SK-N-SH (cell line): Measurements from ENCODE around the gene ITGA5. TPM values are rescaled to one million over a fixed set of nuclear protein-coding genes. Genes with fewer than 3 reads are reported as not detected.

ENCODE experiments used
- CTCF ChIA-PET: fragments of 300-600, 350-600 bp; formaldehyde crosslinking; extraction: SDS; loops from one replicate; lab custom pipeline; 2021; lab: Yijun Ruan, JAX
- POLR2A ChIA-PET: fragments of 350-600 bp; sonication (Branson Sonifier 250); formaldehyde crosslinking; extraction: SDS; loops from one replicate; lab custom pipeline; 2020; ENCODE audit warnings: antibody characterized with exemption, inconsistent platforms; lab: Yijun Ruan, JAX
- DNase-seq: peaks from one replicate; pipeline ENCODE4 v3.0.0; 2012
- H2AFZ ChIP-seq: fragments of 200-600 bp; sonication (generic); 2 replicates; pipeline ENCODE4 v1.8.1; 2016; ENCODE audit warnings: antibody characterized with exemption, mild to moderate bottlenecking, low read depth
- H3F3A ChIP-seq: fragments of 200-600 bp; sonication (generic); replicated peaks from 2 replicates; pipeline ENCODE3; 2016; ENCODE audit warnings: antibody characterized with exemption, mild to moderate bottlenecking; ENCODE audit not compliant: insufficient read depth
- H3K27ac ChIP-seq, 2 experiments: fragments of 200-500 bp in 1 of 2; fragments of 200-600 bp in 1 of 2; sonication (Bioruptor generic) in 1 of 2; sonication (generic), shearing (Covaris generic) in 1 of 2; 2 replicates each; pipeline versions ENCODE4 v1.5.1 to v1.6.1; 2014 to 2016; ENCODE audit warnings: low read depth in 2 of 2, inconsistent platforms in 1 of 2, low read length in 1 of 2, mild to moderate bottlenecking in 1 of 2, mixed read lengths in 1 of 2
- H3K27me3 ChIP-seq: fragments of 200-600 bp; sonication (generic), shearing (Covaris generic); 2 replicates; pipeline ENCODE4 v1.6.1; 2016; ENCODE audit warnings: mixed run types; ENCODE audit not compliant: insufficient read depth
- H3K36me3 ChIP-seq, 2 experiments: fragments of 200-500 bp in 1 of 2; fragments of 200-600 bp in 1 of 2; sonication (Bioruptor generic) in 1 of 2; sonication (generic) in 1 of 2; replicated peaks in 1 of 2; 2 replicates each; pipeline versions ENCODE3 to v1.5.1; 2014 to 2016; ENCODE audit warnings: low read length in 1 of 2, mild to moderate bottlenecking in 1 of 2; ENCODE audit not compliant: insufficient read depth in 2 of 2, control insufficient read depth in 1 of 2
- H3K4me1 ChIP-seq, 2 experiments: fragments of 200-500 bp in 1 of 2; fragments of 200-600 bp in 1 of 2; sonication (Bioruptor generic) in 1 of 2; sonication (generic), shearing (Covaris generic) in 1 of 2; 2 replicates each; pipeline versions ENCODE4 v1.5.1 to v1.6.1; 2014 to 2016; ENCODE audit warnings: low read depth in 1 of 2, low read length in 1 of 2, mixed run types in 1 of 2; ENCODE audit not compliant: insufficient read depth in 2 of 2, control insufficient read depth in 1 of 2
- H3K4me2 ChIP-seq: fragments of 200-600 bp; sonication (generic), shearing (Covaris generic); 2 replicates; pipeline ENCODE4 v1.6.1; 2017; ENCODE audit warnings: mixed run types
- H3K4me3 ChIP-seq, 2 experiments: fragments of 200-500 bp in 1 of 2; fragments of 200-600 bp in 1 of 2; sonication (Bioruptor generic) in 1 of 2; sonication (generic), shearing (Covaris generic) in 1 of 2; 2 replicates each; pipeline versions ENCODE4 v1.5.1 to v1.8.1; 2014 to 2016; ENCODE audit warnings: low read depth in 2 of 2, inconsistent platforms in 1 of 2, low read length in 1 of 2, mild to moderate bottlenecking in 1 of 2, mixed read lengths in 1 of 2, moderate library complexity in 1 of 2
- H3K79me2 ChIP-seq: fragments of 200-600 bp; sonication (generic); 2 replicates; pipeline ENCODE4 v1.8.1; 2017; ENCODE audit warnings: mild to moderate bottlenecking; ENCODE audit not compliant: insufficient read depth
- H3K9ac ChIP-seq: fragments of 200-600 bp; sonication (generic); 2 replicates; pipeline ENCODE4 v1.6.1; 2017; ENCODE audit warnings: mixed run types
- H3K9me2 ChIP-seq: fragments of 200-600 bp; sonication (generic); 2 replicates; pipeline ENCODE4 v1.6.1; 2017; ENCODE audit warnings: mixed run types
- H3K9me3 ChIP-seq: fragments of 200-600 bp; sonication (generic); 2 replicates; pipeline ENCODE4 v1.6.1; 2017; ENCODE audit warnings: mixed run types, mild to moderate bottlenecking, moderate library complexity
- H4K20me1 ChIP-seq: fragments of 200-600 bp; sonication (generic); 2 replicates; pipeline ENCODE4 v1.6.1; 2017; ENCODE audit warnings: mild to moderate bottlenecking, mixed run types; ENCODE audit not compliant: insufficient read depth
- ELF1 ChIP-seq: IDR thresholded peaks from 2 replicates; pipeline ENCODE4 v1.4.0; 2012
- GABPA ChIP-seq: IDR thresholded peaks from 2 replicates; pipeline ENCODE4 v1.4.0; 2012; ENCODE audit warnings: low read depth, mild to moderate bottlenecking
- MAX ChIP-seq: IDR thresholded peaks from 2 replicates; pipeline ENCODE4 v1.4.0; 2012; ENCODE audit warnings: low read depth
- MEF2A ChIP-seq: IDR thresholded peaks from 2 replicates; pipeline ENCODE4 v1.4.0; 2012; ENCODE audit warnings: low read depth, borderline replicate concordance
- MXI1 ChIP-seq: IDR thresholded peaks from 2 replicates; pipeline ENCODE4 v1.6.1; 2012; ENCODE audit warnings: mild to moderate bottlenecking, low read depth, low read length, improper control_type of control experiment
- NRF1 ChIP-seq: IDR thresholded peaks from 2 replicates; pipeline ENCODE4 v1.6.1; 2012; ENCODE audit warnings: low read depth, mild to moderate bottlenecking, low read length
- POLR2AphosphoS5 ChIP-seq: IDR thresholded peaks from 2 replicates; pipeline ENCODE4 v1.6.1; 2012; ENCODE audit warnings: low read depth, low read length
- RAD21 ChIP-seq: IDR thresholded peaks from 2 replicates; pipeline ENCODE4 v1.6.1; 2012; ENCODE audit warnings: mild to moderate bottlenecking, low read length
- REST ChIP-seq: IDR thresholded peaks from 2 replicates; pipeline ENCODE4 v1.6.1; 2012; ENCODE audit warnings: mild to moderate bottlenecking, low read depth, low read length, moderate library complexity
- RXRA ChIP-seq: IDR thresholded peaks from 2 replicates; pipeline ENCODE4 v1.4.0; 2012; ENCODE audit warnings: low read depth, mild to moderate bottlenecking, borderline replicate concordance
- SMC3 ChIP-seq: IDR thresholded peaks from 2 replicates; pipeline ENCODE4 v1.6.1; 2012; ENCODE audit warnings: low read depth, low read length, improper control_type of control experiment
- TAF1 ChIP-seq: IDR thresholded peaks from 2 replicates; pipeline ENCODE4 v1.6.1; 2012; ENCODE audit warnings: low read depth, mild to moderate bottlenecking, low read length, moderate library complexity, borderline replicate concordance
- TCF12 ChIP-seq: IDR thresholded peaks from 2 replicates; pipeline ENCODE4 v1.4.0; 2012
- TEAD4 ChIP-seq: IDR thresholded peaks from 2 replicates; pipeline ENCODE4 v1.4.0; 2012; ENCODE audit warnings: mild to moderate bottlenecking, borderline replicate concordance; ENCODE audit not compliant: insufficient read depth
- USF1 ChIP-seq: IDR thresholded peaks from 2 replicates; pipeline ENCODE4 v1.4.0; 2012; ENCODE audit warnings: low read depth, borderline replicate concordance
- USF2 ChIP-seq: fragments of 150-350 bp; IDR thresholded peaks from 2 replicates; pipeline ENCODE4 v1.6.1; 2017; ENCODE audit warnings: antibody characterized with exemption, low read length, low read depth, borderline replicate concordance
- YY1 ChIP-seq: IDR thresholded peaks from 2 replicates; pipeline ENCODE4 v1.4.0; 2012; ENCODE audit warnings: low read depth, mild to moderate bottlenecking
- WGBS: methylation state at CpG from one replicate; pipeline ENCODE4 v1.1.6; 2017; ENCODE audit warnings: low lambda C conversion rate; 5-methylcytosine and 5-hydroxymethylcytosine counted together
- polyA plus RNA-seq, 3 experiments: library from polyadenylated mRNA; depleted of rRNA; stranded (reverse); fragments of >200 nt; gene quantifications; 2 replicates each; pipeline ENCODE4 v1.2.3, GENCODE V29; 2012
- TF ChIP-seq, protein P1 (sequence below): fragments of 200-600 bp; sonication (generic); IDR thresholded peaks from 2 replicates; pipeline ENCODE4 v1.6.1; 2017; ENCODE audit warnings: antibody characterized with exemption, mild to moderate bottlenecking, moderate library complexity

Gene ITGA5
- polyA plus RNA-seq, 1 of the 3 experiments (the other 2 are of a cell fraction), result 52.5 TPM

GRCh38 chr12:54369597-54370131 is 49.4 kb downstream of the ITGA5 start (continued):
- TF ChIP-seq, protein P1, sequence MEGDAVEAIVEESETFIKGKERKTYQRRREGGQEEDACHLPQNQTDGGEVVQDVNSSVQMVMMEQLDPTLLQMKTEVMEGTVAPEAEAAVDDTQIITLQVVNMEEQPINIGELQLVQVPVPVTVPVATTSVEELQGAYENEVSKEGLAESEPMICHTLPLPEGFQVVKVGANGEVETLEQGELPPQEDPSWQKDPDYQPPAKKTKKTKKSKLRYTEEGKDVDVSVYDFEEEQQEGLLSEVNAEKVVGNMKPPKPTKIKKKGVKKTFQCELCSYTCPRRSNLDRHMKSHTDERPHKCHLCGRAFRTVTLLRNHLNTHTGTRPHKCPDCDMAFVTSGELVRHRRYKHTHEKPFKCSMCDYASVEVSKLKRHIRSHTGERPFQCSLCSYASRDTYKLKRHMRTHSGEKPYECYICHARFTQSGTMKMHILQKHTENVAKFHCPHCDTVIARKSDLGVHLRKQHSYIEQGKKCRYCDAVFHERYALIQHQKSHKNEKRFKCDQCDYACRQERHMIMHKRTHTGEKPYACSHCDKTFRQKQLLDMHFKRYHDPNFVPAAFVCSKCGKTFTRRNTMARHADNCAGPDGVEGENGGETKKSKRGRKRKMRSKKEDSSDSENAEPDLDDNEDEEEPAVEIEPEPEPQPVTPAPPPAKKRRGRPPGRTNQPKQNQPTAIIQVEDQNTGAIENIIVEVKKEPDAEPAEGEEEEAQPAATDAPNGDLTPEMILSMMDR, result no peak
- TF ChIP-seq POLR2AphosphoS5, result no peak

DNA sequence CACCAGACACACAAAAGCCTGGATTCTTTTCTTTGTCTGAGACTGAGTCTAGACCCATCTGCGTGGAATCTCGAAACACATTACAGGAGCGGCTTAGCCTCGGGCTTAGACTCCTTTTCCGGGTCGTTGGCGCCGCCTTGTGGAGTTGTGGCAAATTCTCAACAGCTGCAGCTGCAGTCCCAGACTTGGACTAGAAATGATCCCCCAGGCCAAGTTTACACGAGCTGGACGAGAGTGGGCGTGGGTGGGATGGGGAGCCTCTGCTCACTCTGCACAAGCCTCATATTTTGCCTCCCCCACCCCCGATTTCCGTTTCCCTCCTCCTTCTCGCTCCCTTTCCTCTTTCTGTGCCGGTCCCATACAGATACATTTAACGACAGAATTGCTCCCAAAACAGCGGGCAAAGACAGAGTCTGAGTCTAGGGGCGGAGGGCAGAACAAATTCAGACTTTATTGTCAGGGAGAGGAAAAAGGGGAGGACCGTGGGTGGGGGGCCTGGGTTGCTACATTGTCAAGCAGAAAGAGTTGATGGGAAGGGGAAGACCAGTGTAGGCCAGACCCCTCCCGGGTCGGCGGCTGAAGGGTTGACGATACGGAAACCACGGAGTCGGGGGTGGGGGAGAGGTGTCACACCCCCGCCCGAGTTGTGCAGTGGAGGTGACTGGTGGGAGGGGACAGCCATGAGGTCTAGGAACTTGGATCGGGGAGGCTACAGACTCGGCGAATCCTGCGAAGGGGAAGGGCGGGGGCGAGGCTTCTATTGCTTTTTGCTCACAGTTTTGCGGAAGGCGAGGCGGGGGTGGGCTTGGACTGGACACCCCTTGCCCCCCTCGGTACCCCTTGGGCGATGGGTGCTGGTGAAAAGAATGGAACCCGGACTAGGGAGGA is 50.1 kb downstream of the ITGA5 start:
- 49% methylated on average over 40 of the region's 40 CpGs for WGBS
- Histone ChIP-seq H3K79me2 (no peaks in the 10 kb centered on the region), H3K9ac (no peak overlapping the region), H3K9me2 (no peaks in the 10 kb centered on the region), H3K4me2 (0 out of 2 replicates have a peak overlapping the region, but pooled peaks have one; percentile 35), H3K27me3 (no peaks in the 10 kb centered on the region), H3K4me1 (peaks cover 11 to 26% of the 10 kb centered on the region in 2 experiments; a peak in 2 of 4 replicates), H2AFZ (peak overlapping the region; percentile 76; the same call in 1 of the 2 replicates), H3K36me3 (no peaks in the 10 kb centered on the region), H3K9me3 (no peaks in the 10 kb centered on the region), H3F3A (peaks cover 5% of the 10 kb centered on the region), H3K27ac (no peak overlapping the region), H4K20me1 (no peaks in the 10 kb centered on the region), H3K4me3 (no peak overlapping the region)
- CTCF ChIA-PET, result interaction anchor here (0.6 to 4.1 kb wide), 38 partner anchors 10 to 384 kb away, joined by 3 to 81 read pairs (median 4); partner anchors contain the start of genes COPZ1, HOXC10 and HOXC8
- POLR2A ChIA-PET, result interaction anchor here (1.1 to 1.5 kb wide), 2 partner anchors 10 to 16 kb away, joined by 3 read pairs; no protein-coding TSS in a partner anchor
- DNase-seq, result peak; percentile 77
- 0 out of 2 replicates have a peak, but pooled peaks have one; percentile 17 for TF ChIP-seq MXI1
- no peak for TF ChIP-seq NRF1
- no peak for TF ChIP-seq TEAD4
- TF ChIP-seq RAD21, result peak; percentile 90
- no peak for TF ChIP-seq MEF2A
- no peak for TF ChIP-seq RXRA
- no peak for TF ChIP-seq MAX
- no peak for TF ChIP-seq GABPA
- no peak for TF ChIP-seq USF1
- TF ChIP-seq REST, result no peak
- peak; percentile 78 for TF ChIP-seq SMC3
- peak; percentile 29; the same call in 1 of the 2 replicates for TF ChIP-seq POLR2AphosphoS5
- no peak for TF ChIP-seq TAF1
- TF ChIP-seq USF2, result no peak
- TF ChIP-seq, protein P1, result peak; percentile 84
- peak; percentile 26; the same call in 1 of the 2 replicates for TF ChIP-seq TCF12
- no peak for TF ChIP-seq YY1
- peak; percentile 92 for TF ChIP-seq ELF1
